Stimulated activated naive CD8-positive, alpha-beta T cell treated with anti-CD3 and anti-CD28 coated beads, Interleukin-15, Interleukin-2, amounts not matched to agents 100 ng/mL and 50 ng/mL, for 24 hours (primary cell): Measurements from ENCODE around the gene PHGDH.
A peak's percentile ranks its signal among the peaks of the same experiment; 100 is the strongest.

Experiments
- H3K27ac Mint-ChIP-seq: one replicate; pipeline ENCODE4 v1.8.0; 2021; ENCODE audit warnings: mild to moderate bottlenecking, mixed read lengths
- H3K27me3 Mint-ChIP-seq: one replicate; pipeline ENCODE4 v1.8.0; 2021; ENCODE audit warnings: mixed read lengths
- H3K36me3 Mint-ChIP-seq: one replicate; pipeline ENCODE4 v1.8.0; 2021; ENCODE audit warnings: low read depth, mixed read lengths
- H3K4me1 Mint-ChIP-seq: one replicate; pipeline ENCODE4 v1.8.0; 2021; ENCODE audit warnings: low read depth, mixed read lengths
- H3K4me3 Mint-ChIP-seq: one replicate; pipeline ENCODE4 v1.8.0; 2021; ENCODE audit warnings: mild to moderate bottlenecking, mixed read lengths
- H3K9me3 Mint-ChIP-seq: one replicate; pipeline ENCODE4 v1.8.0; 2021; ENCODE audit warnings: mixed read lengths

The PHGDH gene

GRCh38 chr1:119711804-119712341 lies at the start of gene PHGDH:
TSS of gene PHGDH (plus strand) at chr1:119711934. CDS start at chr1:119712023, 89 bp downstream.
- peaks cover 10% of the 10 kb centered on the region for H3K27me3 Mint-ChIP-seq
- H3K4me3 Mint-ChIP-seq: peak within 1 kb of the TSS; percentile 95
- H3K36me3 Mint-ChIP-seq: peaks cover 28% of the 10 kb centered on the region
- H3K4me1 Mint-ChIP-seq: peaks cover 36% of the 10 kb centered on the region
- no peaks in the 10 kb centered on the region for H3K9me3 Mint-ChIP-seq
- peak within 1 kb of the TSS; percentile 98 for H3K27ac Mint-ChIP-seq

DNA sequence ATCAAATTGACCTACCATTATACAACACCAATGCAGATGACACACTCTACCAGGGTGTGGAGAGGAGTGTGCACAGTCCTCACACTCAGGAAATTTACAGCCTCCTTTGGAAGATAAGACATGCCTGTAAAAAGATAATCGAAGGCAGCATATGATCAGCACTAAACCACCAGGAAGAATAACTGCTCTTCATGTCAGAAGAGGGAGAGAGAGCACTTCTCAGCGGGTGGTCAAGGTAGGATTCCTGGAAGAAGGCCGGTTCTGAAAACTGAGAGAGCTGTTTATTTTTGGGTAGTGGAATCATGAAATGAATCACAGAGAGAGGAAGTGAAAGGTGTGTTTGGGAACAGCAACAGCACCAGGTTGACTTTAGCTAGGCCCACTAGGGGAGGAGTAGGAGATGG lies 49.7 kb upstream of the PHGDH start:
- H3K9me3 Mint-ChIP-seq: no peaks in the 10 kb centered on the region
- H3K27ac Mint-ChIP-seq: no peak overlapping the region
- peaks cover 15% of the 10 kb centered on the region for H3K27me3 Mint-ChIP-seq
- no peak overlapping the region for H3K4me3 Mint-ChIP-seq
- no peaks in the 10 kb centered on the region for H3K4me1 Mint-ChIP-seq
- H3K36me3 Mint-ChIP-seq: no peaks in the 10 kb centered on the region

DNA sequence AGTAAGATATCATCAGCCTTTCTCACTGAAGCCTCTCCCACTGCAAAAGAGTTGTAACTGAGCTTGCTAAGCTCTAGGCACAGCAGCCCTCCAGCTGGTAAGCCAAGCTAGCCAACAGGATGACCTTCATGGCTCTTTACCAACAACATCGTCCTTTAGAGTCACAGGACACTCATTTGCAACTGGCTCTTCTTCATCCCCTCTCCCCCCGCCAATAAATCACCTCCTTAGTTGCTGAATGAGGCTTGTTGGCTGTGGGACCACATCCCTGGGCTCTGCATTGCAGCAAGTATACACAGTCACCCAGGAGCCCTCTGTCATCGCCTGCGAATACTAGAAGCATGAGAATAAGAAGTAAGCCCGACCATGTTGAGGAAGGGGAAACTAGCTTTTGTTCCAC lies 47.7 kb upstream of the PHGDH start:
- Mint-ChIP-seq H3K27ac (no peak overlapping the region), H3K27me3 (peaks cover 12% of the 10 kb centered on the region), H3K4me3 (no peak overlapping the region), H3K9me3 (no peaks in the 10 kb centered on the region), H3K4me1 (no peaks in the 10 kb centered on the region), H3K36me3 (no peaks in the 10 kb centered on the region)

DNA sequence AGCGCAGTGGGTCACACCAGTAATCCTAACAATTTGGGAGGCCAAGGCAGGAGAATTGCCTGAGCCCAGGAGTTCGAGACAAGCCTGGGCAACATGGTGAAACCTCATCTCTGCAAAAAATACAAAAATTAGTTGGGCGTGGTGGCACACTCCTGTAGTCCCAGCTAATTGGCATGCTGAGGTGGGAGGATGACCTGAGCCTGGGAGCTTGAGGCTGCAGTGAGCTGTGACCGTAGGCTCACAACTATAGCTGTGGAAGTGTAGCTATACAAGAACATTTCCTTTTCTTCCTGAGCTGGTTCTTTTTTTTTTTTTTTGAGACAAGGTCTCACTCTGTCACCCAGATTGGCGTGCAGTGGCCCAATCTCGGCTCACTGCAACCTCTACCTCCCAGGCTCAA lies 44.6 kb upstream of the PHGDH start:
- no peaks in the 10 kb centered on the region for H3K4me1 Mint-ChIP-seq
- H3K27ac Mint-ChIP-seq: no peak overlapping the region
- H3K4me3 Mint-ChIP-seq: no peak overlapping the region
- H3K9me3 Mint-ChIP-seq: no peaks in the 10 kb centered on the region
- H3K27me3 Mint-ChIP-seq: peaks cover 16% of the 10 kb centered on the region
- no peaks in the 10 kb centered on the region for H3K36me3 Mint-ChIP-seq

- peaks cover 5% of the 10 kb centered on the region for H3K4me1 Mint-ChIP-seq
- H3K9me3 Mint-ChIP-seq: no peaks in the 10 kb centered on the region
- H3K27ac Mint-ChIP-seq: no peak overlapping the region
- H3K27me3 Mint-ChIP-seq: peaks cover 34% of the 10 kb centered on the region
- no peak overlapping the region for H3K4me3 Mint-ChIP-seq
- no peaks in the 10 kb centered on the region for H3K36me3 Mint-ChIP-seq
Observed at GRCh38 chr1:119670898-119671297, 40.8 kb upstream of the PHGDH start.

DNA sequence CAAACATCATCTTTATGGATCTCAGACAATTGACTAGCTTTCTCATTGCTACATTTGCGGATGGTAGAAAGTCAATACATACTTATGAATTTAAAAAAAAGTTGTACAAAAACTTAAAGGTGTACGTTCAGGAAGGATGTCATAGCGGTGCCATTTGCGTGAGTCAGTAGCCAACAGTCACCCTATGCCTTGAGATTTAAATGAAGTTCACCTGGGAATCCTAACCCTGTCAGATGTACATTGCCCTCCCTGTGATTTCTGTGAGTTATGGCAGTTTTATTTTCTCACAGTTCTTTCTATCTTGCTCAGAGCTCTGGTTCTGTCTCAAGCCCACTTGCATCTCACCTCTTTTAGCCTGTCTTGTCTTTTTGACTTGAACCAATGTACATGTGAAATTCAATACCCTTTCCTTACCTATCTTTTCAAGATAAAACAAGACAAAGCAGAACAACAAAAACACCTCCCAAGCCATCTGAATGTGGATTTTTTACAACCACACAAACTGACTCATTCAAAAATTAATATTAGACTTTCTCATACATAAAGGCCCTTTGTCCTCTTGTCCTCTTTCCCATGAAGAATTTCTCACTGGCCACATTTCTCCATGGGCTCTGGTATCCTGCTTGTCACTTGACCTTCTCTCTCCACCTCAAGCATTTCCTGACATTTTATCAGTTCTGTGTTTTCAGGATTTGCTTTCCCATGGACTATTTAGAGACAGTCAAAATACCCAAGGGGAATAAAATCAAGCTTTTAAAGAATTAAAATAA lies 38.4 kb upstream of the PHGDH start:
- Mint-ChIP-seq H3K9me3 (no peaks in the 10 kb centered on the region), H3K4me3 (no peak overlapping the region), H3K4me1 (peaks cover 5% of the 10 kb centered on the region), H3K27ac (no peak overlapping the region), H3K27me3 (peaks cover 34% of the 10 kb centered on the region), H3K36me3 (no peaks in the 10 kb centered on the region)

GRCh38 chr1:119674111-119674526 lies 37.6 kb upstream of the PHGDH start:
- no peak overlapping the region for H3K4me3 Mint-ChIP-seq
- H3K27me3 Mint-ChIP-seq: peaks cover 34% of the 10 kb centered on the region
- H3K4me1 Mint-ChIP-seq: peaks cover 5% of the 10 kb centered on the region
- H3K27ac Mint-ChIP-seq: no peak overlapping the region
- H3K9me3 Mint-ChIP-seq: no peaks in the 10 kb centered on the region
- no peaks in the 10 kb centered on the region for H3K36me3 Mint-ChIP-seq

DNA sequence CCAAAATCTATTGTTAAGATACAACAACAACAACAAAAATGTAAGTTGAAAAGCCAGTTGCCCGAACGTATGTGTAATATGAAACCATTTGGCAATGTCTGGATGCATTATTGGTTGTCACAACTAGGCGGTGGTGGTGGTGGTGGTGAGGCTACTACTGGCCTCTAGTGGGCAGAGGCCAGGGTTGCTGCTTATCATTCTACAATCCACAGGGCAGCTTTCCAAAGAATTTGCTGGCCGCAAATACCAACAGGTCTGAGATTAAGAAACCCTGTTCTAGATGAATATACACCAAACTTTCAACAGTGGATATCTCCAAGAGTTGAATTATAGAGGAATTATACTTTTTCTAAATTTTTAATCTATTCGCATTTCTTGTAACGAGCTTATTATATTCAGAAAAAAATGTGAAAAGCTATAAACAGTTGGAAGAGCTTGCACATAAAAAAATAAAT lies 36.9 kb upstream of the PHGDH start:
- Mint-ChIP-seq H3K9me3 (no peaks in the 10 kb centered on the region), H3K27me3 (peaks cover 31% of the 10 kb centered on the region), H3K36me3 (no peaks in the 10 kb centered on the region), H3K27ac (no peak overlapping the region), H3K4me3 (peak overlapping the region; percentile 72), H3K4me1 (peaks cover 5% of the 10 kb centered on the region)

GRCh38 chr1:119675349-119676345 lies 36.1 kb upstream of the PHGDH start:
- H3K9me3 Mint-ChIP-seq: no peaks in the 10 kb centered on the region
- peak overlapping the region; percentile 72 for H3K4me3 Mint-ChIP-seq
- H3K27ac Mint-ChIP-seq: no peak overlapping the region
- no peaks in the 10 kb centered on the region for H3K36me3 Mint-ChIP-seq
- H3K27me3 Mint-ChIP-seq: peaks cover 27% of the 10 kb centered on the region
- peaks cover 5% of the 10 kb centered on the region for H3K4me1 Mint-ChIP-seq

DNA sequence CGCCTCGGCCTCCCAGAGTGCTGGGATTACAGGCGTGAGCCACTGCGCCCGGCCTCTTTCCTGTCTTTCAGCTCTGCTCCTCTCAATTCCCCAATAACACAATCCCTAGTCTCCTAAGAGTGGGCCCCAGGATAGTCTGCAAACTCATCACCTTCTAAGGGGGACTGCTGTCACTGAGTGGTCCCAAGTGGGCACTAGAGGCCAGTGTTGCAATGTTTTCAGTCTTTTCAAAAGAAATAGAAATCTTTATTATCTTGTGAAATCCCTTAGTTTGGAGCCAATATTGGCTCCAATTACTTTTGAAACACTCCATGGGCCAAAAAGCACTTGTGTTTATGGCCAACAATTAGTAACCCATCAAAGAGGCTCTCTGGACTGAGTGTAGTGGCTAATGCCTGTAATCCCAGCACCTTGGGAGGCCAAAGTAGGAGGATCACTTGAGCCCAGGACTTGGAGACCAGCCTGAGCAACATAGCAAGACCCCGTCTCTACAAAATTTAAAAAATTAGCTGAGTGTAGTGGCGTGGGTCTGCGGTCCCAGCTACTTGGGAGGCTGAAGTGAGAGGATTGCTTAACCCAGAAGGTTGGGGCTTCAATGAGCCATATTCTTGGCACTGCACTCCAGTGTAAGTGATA lies 35.0 kb upstream of the PHGDH start:
- no peak overlapping the region for H3K4me3 Mint-ChIP-seq
- no peaks in the 10 kb centered on the region for H3K9me3 Mint-ChIP-seq
- H3K27me3 Mint-ChIP-seq: peaks cover 25% of the 10 kb centered on the region
- no peaks in the 10 kb centered on the region for H3K36me3 Mint-ChIP-seq
- H3K27ac Mint-ChIP-seq: no peak overlapping the region
- peaks cover 5% of the 10 kb centered on the region for H3K4me1 Mint-ChIP-seq

DNA sequence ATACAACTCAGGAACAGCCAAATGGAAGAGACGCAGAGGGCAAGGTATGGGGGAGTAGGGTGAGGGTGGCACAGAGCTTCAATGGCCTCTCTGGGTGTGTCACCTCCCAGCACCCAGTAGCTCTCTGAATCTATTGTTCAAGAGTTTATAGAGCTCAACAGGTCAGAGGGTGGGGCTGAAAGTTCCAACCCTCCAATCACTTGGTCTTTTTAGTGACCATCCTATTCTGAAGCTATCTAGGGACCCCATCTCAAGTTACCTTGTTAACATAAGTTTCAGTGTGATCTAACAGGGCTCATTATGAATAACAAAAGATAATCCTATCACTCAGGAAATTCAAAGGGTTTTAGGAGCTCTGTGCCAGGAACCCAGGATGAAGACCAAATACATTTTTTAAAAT lies 32.5 kb upstream of the PHGDH start:
- peaks cover 9% of the 10 kb centered on the region for H3K27me3 Mint-ChIP-seq

GRCh38 chr1:119680193-119680592 lies 31.5 kb upstream of the PHGDH start:
- H3K27me3 Mint-ChIP-seq: peaks cover 4% of the 10 kb centered on the region
- H3K4me3 Mint-ChIP-seq: no peak overlapping the region
- peaks cover 5% of the 10 kb centered on the region for H3K4me1 Mint-ChIP-seq
- H3K36me3 Mint-ChIP-seq: no peaks in the 10 kb centered on the region
- H3K9me3 Mint-ChIP-seq: no peaks in the 10 kb centered on the region
- H3K27ac Mint-ChIP-seq: no peak overlapping the region

More for the DNA sequence above, 32.5 kb upstream of the PHGDH start:
- Mint-ChIP-seq H3K36me3 (no peaks in the 10 kb centered on the region), H3K9me3 (no peaks in the 10 kb centered on the region), H3K27ac (no peak overlapping the region), H3K4me1 (peaks cover 5% of the 10 kb centered on the region), H3K4me3 (no peak overlapping the region)

GRCh38 chr1:119680723-119681122 lies 31.0 kb upstream of the PHGDH start:
- H3K4me1 Mint-ChIP-seq: peaks cover under 1% of the 10 kb centered on the region
- H3K36me3 Mint-ChIP-seq: no peaks in the 10 kb centered on the region
- H3K27me3 Mint-ChIP-seq: peaks cover 1% of the 10 kb centered on the region
- no peak overlapping the region for H3K27ac Mint-ChIP-seq
- no peaks in the 10 kb centered on the region for H3K9me3 Mint-ChIP-seq
- H3K4me3 Mint-ChIP-seq: no peak overlapping the region

DNA sequence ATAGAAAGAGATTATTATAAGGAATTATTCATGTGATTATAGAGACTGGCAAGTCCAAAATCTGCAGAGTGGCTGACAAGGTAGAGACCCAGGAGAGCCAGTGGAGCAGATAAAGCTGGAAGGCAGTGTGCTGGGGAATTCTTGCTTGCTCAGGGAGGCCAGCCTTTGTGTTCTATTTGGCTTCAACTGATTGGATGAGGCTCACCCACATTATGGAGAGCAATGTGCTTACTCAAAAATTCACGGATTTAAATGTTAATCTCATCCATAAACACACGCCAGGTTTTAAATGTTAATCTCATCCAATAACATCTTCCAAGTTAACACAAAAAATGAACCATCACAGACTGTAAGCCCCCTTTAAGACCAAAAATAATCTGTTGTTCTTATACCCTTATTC lies 30.2 kb upstream of the PHGDH start:
- no peaks in the 10 kb centered on the region for H3K27me3 Mint-ChIP-seq
- H3K9me3 Mint-ChIP-seq: no peaks in the 10 kb centered on the region
- no peaks in the 10 kb centered on the region for H3K4me1 Mint-ChIP-seq
- no peak overlapping the region for H3K27ac Mint-ChIP-seq
- no peaks in the 10 kb centered on the region for H3K36me3 Mint-ChIP-seq
- no peak overlapping the region for H3K4me3 Mint-ChIP-seq
